ENCODE data around the gene CYTH3.

CYTH3 gene

DNA sequence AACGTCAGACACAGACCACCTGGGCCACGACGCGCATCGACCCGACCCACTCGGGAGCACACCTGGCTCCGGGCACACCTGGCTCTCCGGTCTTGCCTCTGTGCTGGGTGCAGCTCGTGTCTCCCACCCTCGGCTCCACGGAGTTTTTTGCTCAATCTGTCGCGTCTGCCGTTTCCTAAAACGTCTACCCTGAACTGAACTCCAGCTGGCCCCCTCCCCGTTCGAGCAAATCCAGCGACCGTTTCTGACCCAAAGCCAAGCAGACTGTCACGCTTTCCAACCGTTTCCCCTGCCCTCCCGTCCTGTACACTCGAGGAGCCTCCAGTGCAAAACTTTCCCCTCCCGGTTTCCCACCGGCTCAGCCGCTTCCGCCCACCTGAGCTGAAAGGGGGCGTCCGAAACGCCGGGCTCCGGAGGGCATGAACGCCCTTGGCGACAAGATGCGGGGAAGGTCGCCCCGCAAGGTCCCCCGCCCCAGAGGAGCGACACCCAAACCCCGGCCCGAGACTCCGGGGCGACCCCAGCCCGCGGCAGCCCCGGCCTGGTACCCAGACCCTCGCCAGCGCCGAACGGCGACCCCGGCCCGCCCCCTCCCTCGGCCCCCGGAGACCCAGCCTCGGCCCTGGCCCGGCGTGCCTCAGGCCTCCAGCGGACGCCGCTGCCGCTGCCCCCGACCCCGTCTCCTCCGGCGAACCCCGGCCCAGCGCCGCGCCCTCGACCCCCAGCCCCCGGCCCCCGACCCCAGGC is 557 bp downstream of the CYTH3 start:
- H3K36me3 Mint-ChIP-seq: no peaks in the 10 kb centered on the region
- H3K4me3 Mint-ChIP-seq: peak overlapping the region; percentile 89
- peaks cover 17% of the 10 kb centered on the region for H3K27me3 Mint-ChIP-seq
- peaks cover 22% of the 10 kb centered on the region for H3K4me1 Mint-ChIP-seq
- peak overlapping the region; percentile 33 for H3K27ac Mint-ChIP-seq
- H3K9me3 Mint-ChIP-seq: no peaks in the 10 kb centered on the region
- ATAC-seq: peak; percentile 17

DNA sequence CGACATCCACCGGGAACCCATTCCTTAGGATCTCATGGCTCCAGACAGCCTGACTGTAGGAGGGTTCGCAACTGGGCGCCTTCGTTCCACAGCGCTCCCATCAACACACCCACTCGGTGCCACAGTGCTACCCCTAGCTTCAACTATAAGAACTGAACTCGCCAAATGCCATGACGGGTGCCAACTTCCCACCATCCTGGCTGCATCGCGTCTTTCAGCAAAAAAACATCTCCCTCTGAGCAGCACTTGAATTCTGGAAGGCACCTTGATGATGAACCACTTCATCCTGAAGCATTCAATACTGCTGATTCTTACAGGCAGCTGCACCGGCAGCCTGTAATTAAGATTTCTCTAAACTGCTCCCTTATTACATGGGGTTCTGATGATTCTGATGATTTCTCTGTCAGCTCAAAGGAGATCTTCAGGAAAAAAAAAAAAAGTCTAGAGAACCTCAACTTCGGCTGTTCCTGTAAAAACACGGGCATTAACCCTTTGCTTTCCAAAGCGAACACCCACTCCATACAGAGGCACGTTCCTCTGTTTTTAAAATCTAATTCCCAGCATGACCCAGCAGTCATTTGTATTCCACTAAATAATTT is 1.3 kb downstream of the CYTH3 start:
- no peaks in the 10 kb centered on the region for H3K9me3 Mint-ChIP-seq
- H3K4me3 Mint-ChIP-seq: peak overlapping the region; percentile 89
- H3K36me3 Mint-ChIP-seq: no peaks in the 10 kb centered on the region
- peaks cover 17% of the 10 kb centered on the region for H3K27me3 Mint-ChIP-seq
- peak overlapping the region; percentile 33 for H3K27ac Mint-ChIP-seq
- peak; percentile 59 for ATAC-seq
- peaks cover 22% of the 10 kb centered on the region for H3K4me1 Mint-ChIP-seq

- Mint-ChIP-seq H3K27ac (no peak overlapping the region), H3K27me3 (peaks cover 17% of the 10 kb centered on the region)
Measured at GRCh38 chr7:6269527-6269926, 2.9 kb downstream of the CYTH3 start.

DNA sequence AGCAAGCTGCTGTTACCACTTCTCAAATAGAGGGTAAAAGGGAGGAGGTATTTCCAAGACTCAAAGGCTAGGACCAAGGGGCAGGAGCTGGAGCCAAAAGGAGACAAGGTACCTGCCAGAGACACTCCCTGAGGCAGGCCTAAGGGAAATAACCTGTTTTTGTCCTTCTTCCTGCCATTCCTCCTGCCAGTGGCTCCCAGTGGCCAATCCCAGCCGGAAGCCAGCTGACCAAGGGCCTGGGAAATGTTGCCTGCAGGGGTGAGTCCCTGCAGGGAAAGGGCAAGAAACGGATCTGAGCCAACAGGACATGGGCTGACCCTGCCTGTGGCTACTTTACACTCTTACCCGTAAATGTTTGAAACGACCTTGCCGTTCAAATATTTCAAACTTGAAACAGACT is 3.5 kb downstream of the CYTH3 start:
- no peak overlapping the region for H3K4me3 Mint-ChIP-seq
- no peaks in the 10 kb centered on the region for H3K36me3 Mint-ChIP-seq
- peaks cover 22% of the 10 kb centered on the region for H3K4me1 Mint-ChIP-seq
- peaks cover 17% of the 10 kb centered on the region for H3K27me3 Mint-ChIP-seq
- H3K27ac Mint-ChIP-seq: no peak overlapping the region
- H3K9me3 Mint-ChIP-seq: no peaks in the 10 kb centered on the region
- no peak for ATAC-seq

More at GRCh38 chr7:6269527-6269926, 2.9 kb downstream of the CYTH3 start:
- H3K4me1 Mint-ChIP-seq: peaks cover 22% of the 10 kb centered on the region
- H3K36me3 Mint-ChIP-seq: no peaks in the 10 kb centered on the region
- no peak overlapping the region for H3K4me3 Mint-ChIP-seq
- ATAC-seq: no peak
- no peaks in the 10 kb centered on the region for H3K9me3 Mint-ChIP-seq

DNA sequence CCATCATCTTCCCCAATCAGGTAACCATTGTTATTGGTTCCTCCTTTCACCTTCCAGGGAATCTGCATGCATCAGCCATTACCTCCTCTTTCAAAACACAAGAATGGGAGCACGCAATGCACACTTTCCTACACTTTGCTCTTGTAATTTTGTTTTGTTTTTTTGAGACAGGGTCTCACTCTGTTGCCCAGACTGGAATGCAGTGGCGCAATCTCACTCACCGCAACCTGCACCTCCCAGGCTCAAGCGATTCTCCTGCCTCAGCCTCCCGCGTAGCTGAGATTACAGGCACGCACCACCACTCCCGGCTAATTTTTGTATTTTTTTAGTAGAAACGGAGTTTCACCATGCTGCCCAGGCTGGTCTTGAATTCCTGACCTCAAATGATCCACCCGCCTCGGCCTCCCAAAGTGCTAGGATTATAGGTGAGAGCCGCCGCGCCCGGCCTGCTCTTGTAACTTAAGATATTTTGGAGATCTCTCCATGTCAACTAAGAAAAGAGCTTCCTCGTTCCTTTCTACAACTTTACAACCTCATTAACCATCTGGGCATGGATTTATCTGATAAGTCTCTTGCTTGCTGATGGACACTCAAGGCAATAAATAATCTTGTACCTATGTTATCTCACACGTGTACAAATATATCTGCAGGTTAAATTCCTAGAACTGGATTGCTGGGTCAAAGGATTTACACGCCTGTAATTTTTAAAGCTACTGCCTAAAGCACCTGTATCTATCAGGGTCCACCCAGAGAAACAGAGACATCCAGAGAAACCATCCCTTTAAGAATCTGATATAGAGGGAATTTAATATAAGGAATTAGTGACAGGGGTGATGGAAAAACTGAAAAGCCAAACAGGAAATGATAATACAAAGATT is 4.2 kb downstream of the CYTH3 start:
- Mint-ChIP-seq H3K27me3 (peaks cover 17% of the 10 kb centered on the region), H3K27ac (no peak overlapping the region), H3K9me3 (no peaks in the 10 kb centered on the region), H3K36me3 (no peaks in the 10 kb centered on the region), H3K4me3 (no peak overlapping the region), H3K4me1 (peaks cover 22% of the 10 kb centered on the region)
- no peak for ATAC-seq

- H3K4me1 Mint-ChIP-seq: peaks cover 13% of the 10 kb centered on the region
- no peak overlapping the region for H3K27ac Mint-ChIP-seq
- H3K9me3 Mint-ChIP-seq: no peaks in the 10 kb centered on the region
Measured at GRCh38 chr7:6266699-6267098, 5.7 kb downstream of the CYTH3 start.

GRCh38 chr7:6262221-6262620 is 10.2 kb downstream of the CYTH3 start:
- Mint-ChIP-seq H3K4me1 (peaks cover 21% of the 10 kb centered on the region), H3K27ac (no peak overlapping the region), H3K4me3 (no peak overlapping the region), H3K9me3 (no peaks in the 10 kb centered on the region), H3K36me3 (no peaks in the 10 kb centered on the region), H3K27me3 (no peaks in the 10 kb centered on the region)
- ATAC-seq: no peak

More at GRCh38 chr7:6266699-6267098, 5.7 kb downstream of the CYTH3 start:
- Mint-ChIP-seq H3K4me3 (no peak overlapping the region), H3K36me3 (no peaks in the 10 kb centered on the region), H3K27me3 (peaks cover 13% of the 10 kb centered on the region)
- no peak for ATAC-seq

DNA sequence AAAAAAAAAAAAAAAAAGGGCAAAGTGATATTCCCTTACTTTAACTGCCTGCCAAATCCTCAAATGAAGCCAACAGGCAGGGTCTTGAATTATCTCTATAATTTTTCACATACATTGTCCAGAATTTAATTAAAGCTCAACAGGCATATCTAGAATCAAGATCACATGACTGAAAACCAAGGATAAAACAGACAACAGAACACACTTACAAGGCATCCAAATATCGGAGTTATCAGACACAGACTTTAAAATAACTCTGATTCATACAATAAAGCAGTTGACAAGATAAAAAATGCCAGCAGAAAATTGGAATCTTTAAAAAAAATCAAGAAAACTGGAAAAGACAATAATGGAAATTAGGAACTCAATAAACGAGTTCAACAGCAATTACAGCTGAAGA is 10.7 kb downstream of the CYTH3 start:
- H3K36me3 Mint-ChIP-seq: no peaks in the 10 kb centered on the region
- H3K9me3 Mint-ChIP-seq: no peaks in the 10 kb centered on the region
- H3K27ac Mint-ChIP-seq: no peak overlapping the region
- H3K4me1 Mint-ChIP-seq: peaks cover 26% of the 10 kb centered on the region
- H3K27me3 Mint-ChIP-seq: no peaks in the 10 kb centered on the region
- H3K4me3 Mint-ChIP-seq: no peak overlapping the region
- ATAC-seq: no peak

GRCh38 chr7:6260291-6261187 is 11.9 kb downstream of the CYTH3 start:
- H3K27me3 Mint-ChIP-seq: no peaks in the 10 kb centered on the region
- no peak overlapping the region for H3K4me3 Mint-ChIP-seq
- peaks cover 34% of the 10 kb centered on the region for H3K4me1 Mint-ChIP-seq
- H3K9me3 Mint-ChIP-seq: no peaks in the 10 kb centered on the region
- H3K36me3 Mint-ChIP-seq: no peaks in the 10 kb centered on the region
- ATAC-seq: no peak
- no peak overlapping the region for H3K27ac Mint-ChIP-seq

DNA sequence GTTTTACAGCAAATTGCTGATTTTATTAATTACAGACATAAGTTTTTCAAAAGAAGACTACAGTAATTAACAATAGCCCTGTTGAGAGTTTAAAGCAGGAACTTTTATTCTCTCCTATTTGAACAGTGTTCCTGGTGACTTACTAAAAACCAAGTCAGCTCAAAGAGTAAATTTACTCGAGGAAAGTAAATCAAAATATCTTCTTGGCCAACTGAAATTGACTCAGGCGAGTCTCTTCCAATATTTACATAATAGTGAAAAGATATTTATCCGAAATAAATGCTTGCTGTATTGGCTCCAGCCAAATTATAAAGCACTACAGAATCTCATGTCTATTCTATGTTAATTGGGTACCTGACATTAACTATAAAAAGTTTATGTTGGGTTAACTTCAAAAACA is 13.2 kb downstream of the CYTH3 start:
- Mint-ChIP-seq H3K27me3 (no peaks in the 10 kb centered on the region), H3K27ac (peak overlapping the region; percentile 23)

GRCh38 chr7:6258440-6259182 is 13.8 kb downstream of the CYTH3 start:
- H3K36me3 Mint-ChIP-seq: no peaks in the 10 kb centered on the region
- no peak for ATAC-seq
- H3K27ac Mint-ChIP-seq: peak overlapping the region; percentile 23
- H3K4me3 Mint-ChIP-seq: peak overlapping the region; percentile 43
- H3K27me3 Mint-ChIP-seq: no peaks in the 10 kb centered on the region
- H3K4me1 Mint-ChIP-seq: peaks cover 34% of the 10 kb centered on the region
- H3K9me3 Mint-ChIP-seq: no peaks in the 10 kb centered on the region

More for the DNA sequence above, 13.2 kb downstream of the CYTH3 start:
- H3K9me3 Mint-ChIP-seq: no peaks in the 10 kb centered on the region
- no peak for ATAC-seq
- H3K4me1 Mint-ChIP-seq: peaks cover 34% of the 10 kb centered on the region
- no peak overlapping the region for H3K4me3 Mint-ChIP-seq
- no peaks in the 10 kb centered on the region for H3K36me3 Mint-ChIP-seq

GRCh38 chr7:6257675-6258074 is 14.7 kb downstream of the CYTH3 start:
- Mint-ChIP-seq H3K36me3 (no peaks in the 10 kb centered on the region), H3K4me1 (peaks cover 34% of the 10 kb centered on the region), H3K27me3 (no peaks in the 10 kb centered on the region), H3K9me3 (no peaks in the 10 kb centered on the region), H3K27ac (no peak overlapping the region), H3K4me3 (no peak overlapping the region)
- no peak for ATAC-seq

DNA sequence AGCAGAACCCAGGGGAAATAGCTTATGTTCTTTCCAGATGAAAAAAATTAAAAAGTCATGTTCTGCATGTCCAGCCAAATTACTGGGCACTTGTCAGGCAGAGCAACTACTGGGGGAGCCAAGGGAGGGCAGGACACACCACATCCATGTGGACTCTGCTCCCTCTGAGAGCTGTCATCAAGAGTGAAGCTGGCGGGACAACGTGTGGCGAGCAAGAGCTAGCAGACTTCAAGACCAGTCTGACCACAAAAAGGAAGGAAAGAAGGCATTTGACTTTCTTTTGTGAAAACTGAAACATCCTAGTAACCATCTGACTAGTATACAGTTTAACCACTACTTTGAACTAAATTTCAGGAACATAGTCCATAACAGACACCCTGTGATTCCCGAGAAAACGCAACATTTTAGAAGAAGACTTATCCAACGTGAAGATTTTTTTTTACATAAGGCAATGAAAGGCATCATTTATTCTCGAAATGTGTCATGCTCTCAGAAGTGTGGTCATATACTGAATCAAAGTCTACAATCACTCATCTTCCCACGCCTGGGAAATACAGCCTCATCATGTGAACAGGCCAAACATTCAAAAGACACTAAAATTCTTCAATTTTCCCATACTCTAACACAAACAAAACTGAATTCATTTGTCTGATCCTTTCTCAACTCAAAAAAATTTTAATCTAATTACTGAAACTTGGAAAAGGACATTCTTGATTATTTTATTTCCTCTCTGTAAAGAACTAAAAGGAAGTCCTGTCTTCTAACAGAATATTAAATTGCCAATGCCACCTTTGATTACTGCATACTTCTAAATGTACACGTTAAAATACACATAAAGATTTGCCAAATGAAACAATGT is 15.5 kb downstream of the CYTH3 start:
- H3K36me3 Mint-ChIP-seq: no peaks in the 10 kb centered on the region
- peak overlapping the region; percentile 31 for H3K4me3 Mint-ChIP-seq
- peaks cover 34% of the 10 kb centered on the region for H3K4me1 Mint-ChIP-seq
- ATAC-seq: peak; percentile 83
- no peaks in the 10 kb centered on the region for H3K9me3 Mint-ChIP-seq
- H3K27ac Mint-ChIP-seq: peak overlapping the region; percentile 56
- peaks cover 3% of the 10 kb centered on the region for H3K27me3 Mint-ChIP-seq

Data from stimulated activated memory B cell treated with anti-CD40 and anti-IgM and Interleukin-4, amounts not matched to agents 10 μg/mL and 1 μg/mL and 100 μg/mL, for 72 hours (primary cell).